HL-60 (cell line): ENCODE data around the gene RUNDC1.

Experiments used
- DNase-seq, 2 experiments: peaks; one replicate each; pipeline ENCODE4 v3.0.0-alpha.2; 2010 to 2020; ENCODE audit warnings: low read depth in 1 of 2, low spot score in 1 of 2
- H3K27ac ChIP-seq: fragments of 250-450 bp; sonication (Bioruptor Pico); replicated peaks from 2 replicates; pipeline ENCODE4 v1.5.1; 2020; ENCODE audit warnings: mild to moderate bottlenecking, moderate library complexity
- H3K27me3 ChIP-seq: fragments of 250-450 bp; sonication (Bioruptor Pico); 2 replicates; pipeline ENCODE4 v1.5.1; 2021; ENCODE audit warnings: mild to moderate bottlenecking, moderate library complexity; ENCODE audit not compliant: insufficient read depth, poor library complexity, severe bottlenecking
- H3K4me3 ChIP-seq: replicated peaks from 2 replicates; pipeline ENCODE4 v1.5.1; 2011; ENCODE audit warnings: mild to moderate bottlenecking, control low read depth, low read length; ENCODE audit not compliant: insufficient read depth
- GABPA ChIP-seq: IDR thresholded peaks from 2 replicates; pipeline ENCODE4 v1.6.1; 2012; ENCODE audit warnings: low read depth
- POLR2AphosphoS5 ChIP-seq: IDR thresholded peaks from 2 replicates; pipeline ENCODE4 v1.6.1; 2012; ENCODE audit warnings: low read depth
- SPI1 ChIP-seq: IDR thresholded peaks from 2 replicates; pipeline ENCODE4 v1.6.1; 2012; ENCODE audit warnings: low read depth, mild to moderate bottlenecking, borderline replicate concordance
- TF ChIP-seq, protein P1 (sequence below): IDR thresholded peaks from 2 replicates; pipeline ENCODE4 v1.6.1; 2012; ENCODE audit warnings: low read depth; ENCODE audit not compliant: insufficient replicate concordance
- TF ChIP-seq, protein P2 (sequence below): IDR thresholded peaks from one replicate; pipeline ENCODE4 v1.5.1; 2011; ENCODE audit warnings: low read length, control low read depth, inconsistent platforms; ENCODE audit not compliant: insufficient read depth

RUNDC1 gene

DNA sequence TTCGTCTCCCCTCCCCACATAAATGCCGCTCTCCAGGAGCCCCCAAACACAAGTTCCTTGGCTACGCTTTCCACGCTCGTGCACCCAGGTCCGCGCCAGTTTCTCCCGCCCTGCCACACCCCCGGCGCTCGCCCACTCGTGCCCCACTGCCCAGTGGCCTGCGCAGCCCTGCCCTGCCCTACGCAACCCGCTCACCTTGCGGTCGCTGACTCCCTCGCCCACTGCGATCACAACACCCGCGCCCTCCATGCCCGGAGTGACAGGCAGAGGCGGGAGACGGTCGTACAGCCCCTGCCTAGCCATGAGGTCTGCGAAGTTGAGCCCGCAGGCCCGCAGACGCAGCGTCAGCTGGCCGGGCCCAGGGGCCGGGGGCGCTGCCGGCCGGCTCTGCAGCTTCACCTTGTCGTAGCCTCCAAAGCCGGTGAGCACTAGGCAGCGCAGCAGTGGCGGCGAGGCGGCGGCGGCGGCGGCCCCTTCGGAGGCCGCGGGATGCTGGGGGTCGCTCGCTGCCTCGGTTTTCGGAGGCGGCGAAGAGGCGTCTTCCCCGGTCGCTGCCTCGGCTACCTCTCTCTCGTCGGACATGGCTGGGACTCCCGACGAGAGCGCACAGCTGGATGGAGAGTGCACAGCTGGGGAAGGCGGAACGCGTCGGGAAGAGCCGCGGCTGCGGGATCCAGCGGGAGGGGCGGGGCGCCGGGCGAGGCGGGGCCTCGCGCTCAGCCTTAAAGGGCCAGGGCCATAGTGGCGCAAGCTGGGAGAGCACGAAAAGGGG lies 41.6 kb downstream of the RUNDC1 start, which contains the start of gene VAT1:
TSS of gene VAT1 (minus strand) at position 645 of the 772 bp plus-strand sequence. CDS start at position 582, 63 bp downstream.
- H3K27me3 ChIP-seq = no peaks in the 10 kb centered on the region
- peak within 1 kb of the TSS; percentile 99 for H3K4me3 ChIP-seq
- DNase-seq = peak; percentile 76 to 81
- H3K27ac ChIP-seq = peak within 1 kb of the TSS; percentile 93
- TF ChIP-seq POLR2AphosphoS5 = peak; percentile 49
- TF ChIP-seq, protein P1, sequence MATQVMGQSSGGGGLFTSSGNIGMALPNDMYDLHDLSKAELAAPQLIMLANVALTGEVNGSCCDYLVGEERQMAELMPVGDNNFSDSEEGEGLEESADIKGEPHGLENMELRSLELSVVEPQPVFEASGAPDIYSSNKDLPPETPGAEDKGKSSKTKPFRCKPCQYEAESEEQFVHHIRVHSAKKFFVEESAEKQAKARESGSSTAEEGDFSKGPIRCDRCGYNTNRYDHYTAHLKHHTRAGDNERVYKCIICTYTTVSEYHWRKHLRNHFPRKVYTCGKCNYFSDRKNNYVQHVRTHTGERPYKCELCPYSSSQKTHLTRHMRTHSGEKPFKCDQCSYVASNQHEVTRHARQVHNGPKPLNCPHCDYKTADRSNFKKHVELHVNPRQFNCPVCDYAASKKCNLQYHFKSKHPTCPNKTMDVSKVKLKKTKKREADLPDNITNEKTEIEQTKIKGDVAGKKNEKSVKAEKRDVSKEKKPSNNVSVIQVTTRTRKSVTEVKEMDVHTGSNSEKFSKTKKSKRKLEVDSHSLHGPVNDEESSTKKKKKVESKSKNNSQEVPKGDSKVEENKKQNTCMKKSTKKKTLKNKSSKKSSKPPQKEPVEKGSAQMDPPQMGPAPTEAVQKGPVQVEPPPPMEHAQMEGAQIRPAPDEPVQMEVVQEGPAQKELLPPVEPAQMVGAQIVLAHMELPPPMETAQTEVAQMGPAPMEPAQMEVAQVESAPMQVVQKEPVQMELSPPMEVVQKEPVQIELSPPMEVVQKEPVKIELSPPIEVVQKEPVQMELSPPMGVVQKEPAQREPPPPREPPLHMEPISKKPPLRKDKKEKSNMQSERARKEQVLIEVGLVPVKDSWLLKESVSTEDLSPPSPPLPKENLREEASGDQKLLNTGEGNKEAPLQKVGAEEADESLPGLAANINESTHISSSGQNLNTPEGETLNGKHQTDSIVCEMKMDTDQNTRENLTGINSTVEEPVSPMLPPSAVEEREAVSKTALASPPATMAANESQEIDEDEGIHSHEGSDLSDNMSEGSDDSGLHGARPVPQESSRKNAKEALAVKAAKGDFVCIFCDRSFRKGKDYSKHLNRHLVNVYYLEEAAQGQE = no peak

DNA sequence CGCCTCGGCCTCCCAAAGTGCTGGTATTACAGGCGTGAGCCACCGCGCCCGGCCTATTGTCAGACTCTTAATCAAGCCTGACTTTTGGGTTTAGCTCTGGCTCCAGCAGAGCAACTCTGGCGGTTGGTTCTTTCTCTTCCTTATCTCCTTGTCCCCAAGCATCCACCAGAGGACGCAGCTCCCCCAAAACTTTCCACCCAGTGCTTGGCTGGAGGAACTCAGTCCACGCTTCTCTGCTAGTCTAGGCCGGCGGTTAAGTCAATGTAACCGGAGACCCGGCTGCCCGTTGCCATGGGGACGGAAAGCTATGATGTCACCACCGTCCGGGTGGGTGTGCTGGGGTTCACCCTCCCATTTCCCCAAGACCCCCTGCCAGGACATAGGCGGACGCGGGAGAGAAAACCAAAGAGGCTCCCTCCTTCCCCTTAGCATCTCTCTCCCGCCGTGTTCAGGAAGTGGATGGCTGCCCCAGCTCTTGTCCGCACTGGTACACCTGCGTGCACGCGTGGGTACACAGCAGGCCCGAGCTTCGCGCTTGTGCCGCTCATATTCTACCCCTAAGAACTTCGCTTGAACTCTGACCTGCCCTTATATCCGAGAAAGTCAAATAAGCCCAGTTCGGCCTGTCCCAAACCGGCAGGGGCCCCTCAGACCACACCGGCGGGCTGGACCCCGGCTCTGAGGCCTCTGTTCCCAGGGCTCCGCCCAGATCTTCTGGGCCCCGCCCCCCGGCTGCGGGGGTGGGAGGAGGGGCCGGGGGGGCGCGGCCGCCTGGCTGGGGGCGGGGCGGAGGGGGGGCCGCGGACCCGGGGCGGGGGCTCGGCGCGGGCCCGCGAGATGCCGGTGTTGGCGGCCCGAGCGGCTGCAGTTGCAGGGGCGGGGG lies 44.3 kb downstream of the RUNDC1 start, which contains the start of gene RND2:
TSS of gene RND2 (plus strand) at position 825 of the 883 bp plus-strand sequence. CDS start 117 bp downstream, outside the sequence.
- no peaks in the 10 kb centered on the region for H3K27me3 ChIP-seq
- TF ChIP-seq SPI1 = peak; percentile 41; the same call in 1 of the 2 replicates
- TF ChIP-seq GABPA = no peak
- peak; percentile 12; the same call in 1 of the 2 replicates for TF ChIP-seq POLR2AphosphoS5
- TF ChIP-seq, protein P2, sequence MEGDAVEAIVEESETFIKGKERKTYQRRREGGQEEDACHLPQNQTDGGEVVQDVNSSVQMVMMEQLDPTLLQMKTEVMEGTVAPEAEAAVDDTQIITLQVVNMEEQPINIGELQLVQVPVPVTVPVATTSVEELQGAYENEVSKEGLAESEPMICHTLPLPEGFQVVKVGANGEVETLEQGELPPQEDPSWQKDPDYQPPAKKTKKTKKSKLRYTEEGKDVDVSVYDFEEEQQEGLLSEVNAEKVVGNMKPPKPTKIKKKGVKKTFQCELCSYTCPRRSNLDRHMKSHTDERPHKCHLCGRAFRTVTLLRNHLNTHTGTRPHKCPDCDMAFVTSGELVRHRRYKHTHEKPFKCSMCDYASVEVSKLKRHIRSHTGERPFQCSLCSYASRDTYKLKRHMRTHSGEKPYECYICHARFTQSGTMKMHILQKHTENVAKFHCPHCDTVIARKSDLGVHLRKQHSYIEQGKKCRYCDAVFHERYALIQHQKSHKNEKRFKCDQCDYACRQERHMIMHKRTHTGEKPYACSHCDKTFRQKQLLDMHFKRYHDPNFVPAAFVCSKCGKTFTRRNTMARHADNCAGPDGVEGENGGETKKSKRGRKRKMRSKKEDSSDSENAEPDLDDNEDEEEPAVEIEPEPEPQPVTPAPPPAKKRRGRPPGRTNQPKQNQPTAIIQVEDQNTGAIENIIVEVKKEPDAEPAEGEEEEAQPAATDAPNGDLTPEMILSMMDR = peak; percentile 68
- peak in 1 of 2 experiments; percentile 95 for DNase-seq
- H3K27ac ChIP-seq = peak within 1 kb of the TSS; percentile 30; the same call in 1 of the 2 replicates
- H3K4me3 ChIP-seq = peak within 1 kb of the TSS; percentile 43

DNA sequence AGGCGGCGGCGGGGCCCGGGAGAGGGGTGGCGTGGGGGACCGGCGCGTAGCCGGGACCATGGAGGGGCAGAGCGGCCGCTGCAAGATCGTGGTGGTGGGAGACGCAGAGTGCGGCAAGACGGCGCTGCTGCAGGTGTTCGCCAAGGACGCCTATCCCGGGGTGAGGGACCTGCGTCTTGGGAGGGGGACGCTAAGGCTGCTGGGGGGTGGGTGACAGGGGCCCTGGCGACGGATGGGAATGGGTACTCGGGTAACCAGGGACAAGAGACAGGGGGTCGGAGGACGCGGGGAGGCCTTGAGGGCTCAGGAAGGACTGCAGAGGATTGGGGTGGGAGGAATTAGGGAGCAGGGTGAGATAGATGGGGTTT lies 44.9 kb downstream of the RUNDC1 start:
- Histone ChIP-seq H3K4me3 (no peak overlapping the region), H3K27ac (no peak overlapping the region), H3K27me3 (no peaks in the 10 kb centered on the region)
- no peak for DNase-seq
- TF ChIP-seq POLR2AphosphoS5 = no peak; the same call in 1 of the 2 replicates
- TF ChIP-seq, protein P2 = no peak
- no peak for TF ChIP-seq GABPA
- TF ChIP-seq, protein P1 = no peak
- TF ChIP-seq SPI1 = no peak
